Kidney capillary endothelial cell (primary cell): ENCODE results near the gene EVL.
A peak's percentile ranks its signal among the peaks of the same experiment; 100 is the strongest.

Experiments used
- DNase-seq: peaks from one replicate; pipeline ENCODE4 v3.0.0-alpha.2; 2018; ENCODE audit warnings: low spot score

The EVL gene

GRCh38 chr14:100131181-100131580 lies 66.0 kb downstream of the EVL start:
- no peak for DNase-seq

GRCh38 chr14:100132161-100132902 lies 67.1 kb downstream of the EVL start:
- DNase-seq, result no peak

GRCh38 chr14:100132903-100133510 lies 67.8 kb downstream of the EVL start:
- no peak for DNase-seq

- DNase-seq, result no peak
Observed at GRCh38 chr14:100134586-100134985, 69.4 kb downstream of the EVL start.

- DNase-seq, result no peak
Observed at GRCh38 chr14:100135073-100135472, 69.9 kb downstream of the EVL start.

- DNase-seq, result no peak
Observed at GRCh38 chr14:100135784-100136183, 70.6 kb downstream of the EVL start.

- DNase-seq, result no peak
Observed at GRCh38 chr14:100137173-100137572, 72.0 kb downstream of the EVL start.

- DNase-seq, result no peak
Observed at GRCh38 chr14:100138082-100138787, 73.0 kb downstream of the EVL start.

GRCh38 chr14:100138955-100139354 lies 73.7 kb downstream of the EVL start:
- DNase-seq, result no peak

- DNase-seq, result no peak
Observed at GRCh38 chr14:100140452-100141078, 75.3 kb downstream of the EVL start.

GRCh38 chr14:100141098-100141497 lies 75.9 kb downstream of the EVL start:
- DNase-seq, result no peak

GRCh38 chr14:100142073-100143040 lies 77.1 kb downstream of the EVL start:
- DNase-seq, result peak; percentile 92

- no peak for DNase-seq
Observed at GRCh38 chr14:100143523-100143922, 78.3 kb downstream of the EVL start.

GRCh38 chr14:100143934-100144333 lies 78.7 kb downstream of the EVL start:
- no peak for DNase-seq

GRCh38 chr14:100144645-100144995 lies 79.4 kb downstream of the EVL start:
- no peak for DNase-seq

GRCh38 chr14:100144996-100145646 lies 79.9 kb downstream of the EVL start:
- DNase-seq, result no peak

- DNase-seq, result no peak
Observed at GRCh38 chr14:100145682-100146464, 80.7 kb downstream of the EVL start.

- no peak for DNase-seq
Observed at GRCh38 chr14:100146531-100147091, 81.4 kb downstream of the EVL start.

- DNase-seq, result no peak
Observed at GRCh38 chr14:100147181-100147631, 82.0 kb downstream of the EVL start.
